Measurements from ENCODE around the gene GALNT1.

- no peak for TF ChIP-seq CTCF (IDR thresholded peaks at IDR 0.05 in 2 of 3, conservative IDR thresholded peaks at IDR 0.05 in 1 of 3; ENCODE audit: control insufficient read depth in 2 of 3, extremely low read depth in 1 of 3, insufficient read depth in 1 of 3, low read depth in 3 of 3, low read length in 3 of 3)
- no peak for TF ChIP-seq BHLHE40 (IDR thresholded peaks at IDR 0.05; ENCODE audit: borderline replicate concordance in 1 of 2, low read depth in 2 of 2, low read length in 1 of 2)
- TF ChIP-seq HDAC6 (IDR thresholded peaks at IDR 0.05; ENCODE audit: unreplicated experiment), result no peak
- TF ChIP-seq NRF1 (conservative IDR thresholded peaks at IDR 0.05; ENCODE audit: low read depth, low read length), result no peak
- TF ChIP-seq ELK1 (IDR thresholded peaks at IDR 0.05; ENCODE audit: low read depth, low read length), result no peak
- no peak for TF ChIP-seq SREBF2 (IDR thresholded peaks at IDR 0.05; ENCODE audit: low read length)
- no peak for TF ChIP-seq CHD4 (IDR thresholded peaks at IDR 0.05)
- no peak for TF ChIP-seq TARDBP (IDR thresholded peaks at IDR 0.05; ENCODE audit: borderline replicate concordance)
- no peak for TF ChIP-seq MXI1 (IDR thresholded peaks at IDR 0.05; ENCODE audit: low read depth, low read length)
- TF ChIP-seq EZH2 (IDR thresholded peaks at IDR 0.05; ENCODE audit: borderline replicate concordance, control insufficient read depth, low read depth, low read length), result no peak
- no peak for TF ChIP-seq ATF3 (IDR thresholded peaks at IDR 0.05; ENCODE audit: borderline replicate concordance, extremely low read depth, low read depth, low read length)
- no peak for TF ChIP-seq TCF7 (IDR thresholded peaks at IDR 0.05; ENCODE audit: borderline replicate concordance)
These were observed 135.6 kb downstream of the GALNT1 start for GRCh38 chr18:35717182-35717581.
